ENCODE results near the gene DYNC2LI1.

Gene DYNC2LI1

GRCh38 chr2:43822839-43823238 lies 49.0 kb downstream of the DYNC2LI1 start:
- no peak overlapping the region for H3K18ac ChIP-seq (ENCODE audit: low read length)
- no CpG with 5 or more reads among the region's 7 CpGs for WGBS, 2 donors (ENCODE audit: extremely low coverage in 2 of 2, insufficient read length in 2 of 2, insufficient replicate concordance in 1 of 2)

GRCh38 chr2:43823751-43824150 lies 49.9 kb downstream of the DYNC2LI1 start:
- H2AFZ ChIP-seq (ENCODE audit: low read length): no peak overlapping the region
- H2BK12ac ChIP-seq (ENCODE audit: low read length): no peak overlapping the region
- no peaks in the 10 kb centered on the region for H3K9me3 ChIP-seq (replicated peaks in 1 of 2; ENCODE audit: control insufficient read depth in 2 of 2, insufficient read depth in 1 of 2, low read depth in 1 of 2, low read length in 2 of 2)
- H2AK5ac ChIP-seq (ENCODE audit: low read depth, low read length): no peak overlapping the region
- no peak overlapping the region for H3K4ac ChIP-seq (ENCODE audit: low read length)
- no peak overlapping the region for H3K4me2 ChIP-seq (ENCODE audit: insufficient read depth, low read length, poor library complexity, severe bottlenecking)
- no peak overlapping the region for H4K91ac ChIP-seq (ENCODE audit: low read depth, low read length, poor library complexity)
- H3K79me1 ChIP-seq (ENCODE audit: low read depth, low read length): no peaks in the 10 kb centered on the region
- H3K18ac ChIP-seq (ENCODE audit: low read length): no peak overlapping the region
- no peak overlapping the region for H3K23ac ChIP-seq (ENCODE audit: low read depth, low read length, poor library complexity)
- WGBS, 2 donors (ENCODE audit: extremely low coverage in 2 of 2, insufficient read length in 2 of 2, insufficient replicate concordance in 1 of 2): no CpG with 5 or more reads among the region's 11 CpGs
- H2BK15ac ChIP-seq (ENCODE audit: low read length): no peak overlapping the region
- no peaks in the 10 kb centered on the region for H3K27me3 ChIP-seq (ENCODE audit: control insufficient read depth in 3 of 3, insufficient read depth in 3 of 3, low read depth in 1 of 3, low read length in 3 of 3)
- no peak overlapping the region for H3K27ac ChIP-seq (replicated peaks; ENCODE audit: low read length)
- H3K14ac ChIP-seq (ENCODE audit: low read length): no peak overlapping the region
- no peaks in the 10 kb centered on the region for H3K4me1 ChIP-seq (ENCODE audit: control insufficient read depth in 2 of 2, insufficient read depth in 1 of 2, low read depth in 1 of 2, low read length in 2 of 2)
- no peak overlapping the region for H2BK120ac ChIP-seq (ENCODE audit: low read depth, low read length)
- H3K4me3 ChIP-seq (ENCODE audit: low read length in 2 of 2): no peak overlapping the region
- no peak overlapping the region for H2BK5ac ChIP-seq (ENCODE audit: low read length)
- no peak for DNase-seq (ENCODE audit: low spot score)
- H3K9ac ChIP-seq (ENCODE audit: low read depth, low read length, poor library complexity): no peak overlapping the region
- no peaks in the 10 kb centered on the region for H3K36me3 ChIP-seq (replicated peaks in 1 of 2; ENCODE audit: control insufficient read depth in 2 of 2, insufficient read depth in 2 of 2, low read length in 2 of 2)
- H4K8ac ChIP-seq (ENCODE audit: low read depth, low read length): no peak overlapping the region

More at GRCh38 chr2:43822839-43823238, 49.0 kb downstream of the DYNC2LI1 start:
- Histone ChIP-seq H3K36me3 (replicated peaks in 1 of 2; ENCODE audit: control insufficient read depth in 2 of 2, insufficient read depth in 2 of 2, low read length in 2 of 2) (no peaks in the 10 kb centered on the region), H3K27me3 (ENCODE audit: control insufficient read depth in 3 of 3, insufficient read depth in 3 of 3, low read depth in 1 of 3, low read length in 3 of 3) (no peaks in the 10 kb centered on the region), H4K91ac (ENCODE audit: low read depth, low read length, poor library complexity) (no peak overlapping the region), H3K27ac (replicated peaks; ENCODE audit: low read length) (no peak overlapping the region), H2BK120ac (ENCODE audit: low read depth, low read length) (no peak overlapping the region), H3K9ac (ENCODE audit: low read depth, low read length, poor library complexity) (no peak overlapping the region), H2BK12ac (ENCODE audit: low read length) (no peak overlapping the region), H3K23ac (ENCODE audit: low read depth, low read length, poor library complexity) (no peak overlapping the region), H3K79me1 (ENCODE audit: low read depth, low read length) (no peaks in the 10 kb centered on the region), H3K4me2 (ENCODE audit: insufficient read depth, low read length, poor library complexity, severe bottlenecking) (no peak overlapping the region), H2BK15ac (ENCODE audit: low read length) (no peak overlapping the region), H3K4ac (ENCODE audit: low read length) (no peak overlapping the region), H3K14ac (ENCODE audit: low read length) (no peak overlapping the region), H3K4me3 (ENCODE audit: low read length in 2 of 2) (no peak overlapping the region), H2AK5ac (ENCODE audit: low read depth, low read length) (no peak overlapping the region), H4K8ac (ENCODE audit: low read depth, low read length) (no peak overlapping the region), H3K9me3 (replicated peaks in 1 of 2; ENCODE audit: control insufficient read depth in 2 of 2, insufficient read depth in 1 of 2, low read depth in 1 of 2, low read length in 2 of 2) (no peaks in the 10 kb centered on the region), H3K4me1 (ENCODE audit: control insufficient read depth in 2 of 2, insufficient read depth in 1 of 2, low read depth in 1 of 2, low read length in 2 of 2) (no peaks in the 10 kb centered on the region), H2AFZ (ENCODE audit: low read length) (no peak overlapping the region), H2BK5ac (ENCODE audit: low read length) (no peak overlapping the region)
- DNase-seq (ENCODE audit: low spot score): no peak

- Histone ChIP-seq H2AK5ac (ENCODE audit: low read depth, low read length) (no peak overlapping the region), H2BK15ac (ENCODE audit: low read length) (no peak overlapping the region), H3K36me3 (replicated peaks in 1 of 2; ENCODE audit: control insufficient read depth in 2 of 2, insufficient read depth in 2 of 2, low read length in 2 of 2) (no peaks in the 10 kb centered on the region), H4K8ac (ENCODE audit: low read depth, low read length) (no peak overlapping the region), H3K4me3 (ENCODE audit: low read length in 2 of 2) (no peak overlapping the region), H3K4me2 (ENCODE audit: insufficient read depth, low read length, poor library complexity, severe bottlenecking) (no peak overlapping the region), H2BK12ac (ENCODE audit: low read length) (no peak overlapping the region), H3K14ac (ENCODE audit: low read length) (no peak overlapping the region), H3K9ac (ENCODE audit: low read depth, low read length, poor library complexity) (no peak overlapping the region), H2BK5ac (ENCODE audit: low read length) (no peak overlapping the region), H3K27me3 (ENCODE audit: control insufficient read depth in 3 of 3, insufficient read depth in 3 of 3, low read depth in 1 of 3, low read length in 3 of 3) (no peaks in the 10 kb centered on the region), H3K18ac (ENCODE audit: low read length) (no peak overlapping the region), H3K23ac (ENCODE audit: low read depth, low read length, poor library complexity) (no peak overlapping the region), H3K27ac (replicated peaks; ENCODE audit: low read length) (no peak overlapping the region), H3K9me3 (replicated peaks in 1 of 2; ENCODE audit: control insufficient read depth in 2 of 2, insufficient read depth in 1 of 2, low read depth in 1 of 2, low read length in 2 of 2) (no peaks in the 10 kb centered on the region), H2AFZ (ENCODE audit: low read length) (no peak overlapping the region), H3K4ac (ENCODE audit: low read length) (no peak overlapping the region), H3K4me1 (ENCODE audit: control insufficient read depth in 2 of 2, insufficient read depth in 1 of 2, low read depth in 1 of 2, low read length in 2 of 2) (no peaks in the 10 kb centered on the region), H3K79me1 (ENCODE audit: low read depth, low read length) (no peaks in the 10 kb centered on the region), H2BK120ac (ENCODE audit: low read depth, low read length) (no peak overlapping the region), H4K91ac (ENCODE audit: low read depth, low read length, poor library complexity) (no peak overlapping the region)
- no peak for DNase-seq (ENCODE audit: low spot score)
- no CpG with 5 or more reads among the region's 2 CpGs for WGBS, 2 donors (ENCODE audit: extremely low coverage in 2 of 2, insufficient read length in 2 of 2, insufficient replicate concordance in 1 of 2)
These were observed 50.7 kb downstream of the DYNC2LI1 start for GRCh38 chr2:43824512-43824911.

- H3K4me1 ChIP-seq (ENCODE audit: control insufficient read depth in 2 of 2, insufficient read depth in 1 of 2, low read depth in 1 of 2, low read length in 2 of 2): no peaks in the 10 kb centered on the region
These were observed 51.2 kb downstream of the DYNC2LI1 start for GRCh38 chr2:43824951-43825493.

More at GRCh38 chr2:43824951-43825493, 51.2 kb downstream of the DYNC2LI1 start:
- Histone ChIP-seq H3K27me3 (ENCODE audit: control insufficient read depth in 3 of 3, insufficient read depth in 3 of 3, low read depth in 1 of 3, low read length in 3 of 3) (peaks cover 0 to 3% (median 0%) of the 10 kb centered on the region in 3 experiments), H2AFZ (ENCODE audit: low read length) (no peak overlapping the region), H2BK5ac (ENCODE audit: low read length) (no peak overlapping the region), H2BK120ac (ENCODE audit: low read depth, low read length) (no peak overlapping the region), H3K14ac (ENCODE audit: low read length) (no peak overlapping the region), H3K36me3 (replicated peaks in 1 of 2; ENCODE audit: control insufficient read depth in 2 of 2, insufficient read depth in 2 of 2, low read length in 2 of 2) (no peaks in the 10 kb centered on the region), H4K91ac (ENCODE audit: low read depth, low read length, poor library complexity) (no peak overlapping the region), H3K4ac (ENCODE audit: low read length) (no peak overlapping the region), H3K27ac (replicated peaks; ENCODE audit: low read length) (no peak overlapping the region), H3K4me2 (ENCODE audit: insufficient read depth, low read length, poor library complexity, severe bottlenecking) (no peak overlapping the region), H2AK5ac (ENCODE audit: low read depth, low read length) (no peak overlapping the region), H3K4me3 (ENCODE audit: low read length in 2 of 2) (no peak overlapping the region), H2BK12ac (ENCODE audit: low read length) (no peak overlapping the region), H4K8ac (ENCODE audit: low read depth, low read length) (no peak overlapping the region), H3K9me3 (replicated peaks in 1 of 2; ENCODE audit: control insufficient read depth in 2 of 2, insufficient read depth in 1 of 2, low read depth in 1 of 2, low read length in 2 of 2) (no peaks in the 10 kb centered on the region), H3K18ac (ENCODE audit: low read length) (no peak overlapping the region), H3K79me1 (ENCODE audit: low read depth, low read length) (no peaks in the 10 kb centered on the region), H2BK15ac (ENCODE audit: low read length) (no peak overlapping the region), H3K9ac (ENCODE audit: low read depth, low read length, poor library complexity) (no peak overlapping the region), H3K23ac (ENCODE audit: low read depth, low read length, poor library complexity) (no peak overlapping the region)
- no CpG with 5 or more reads among the region's 12 CpGs for WGBS, 2 donors (ENCODE audit: extremely low coverage in 2 of 2, insufficient read length in 2 of 2, insufficient replicate concordance in 1 of 2)
- no peak for DNase-seq (ENCODE audit: low spot score)

All from neuronal stem cell (in vitro differentiated cells).